Renal cortical epithelial cell (primary cell): Measurements from ENCODE around the gene TSPAN9. TPM values are rescaled to one million over a fixed set of nuclear protein-coding genes. Genes with fewer than 3 reads are reported as not detected.

Experiments
- DNase-seq: peaks from one replicate; pipeline ENCODE4 v3.0.0-alpha.2; 2011; ENCODE audit warnings: low read depth
- total RNA-seq: library from RNA; depleted of rRNA; stranded (reverse); fragments of >200 nt; gene quantifications from 2 replicates; pipeline ENCODE4 v1.2.3, GENCODE V29; 2014

Gene TSPAN9
- total RNA-seq, 1 donor from 2014 or later, result 91.3 TPM

GRCh38 chr12:3225154-3225795 lies 148.1 kb downstream of the TSPAN9 start:
- DNase-seq, result no peak

DNA sequence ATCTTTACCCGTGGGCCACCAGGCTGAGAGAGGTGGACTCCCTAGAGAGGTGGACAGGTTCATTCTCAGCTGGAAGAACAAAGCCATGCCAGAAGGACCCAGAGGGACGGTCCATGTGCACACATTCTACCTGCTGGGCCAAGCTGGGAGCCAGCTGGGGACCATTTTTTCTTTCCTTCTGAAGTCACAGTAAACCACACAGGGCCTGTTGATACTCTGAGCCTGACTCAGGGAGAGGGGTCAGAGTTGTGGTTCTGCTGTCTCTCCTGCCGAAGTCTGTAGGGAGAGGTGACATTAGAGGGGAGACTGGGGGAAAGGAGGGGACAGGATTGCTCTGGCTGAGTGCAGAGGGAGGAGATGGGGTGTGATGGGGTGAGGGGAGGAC lies 148.6 kb downstream of the TSPAN9 start:
- DNase-seq, result no peak

- no peak for DNase-seq
These were observed 149.1 kb downstream of the TSPAN9 start for GRCh38 chr12:3226264-3226663.

- no peak for DNase-seq
These were observed 150.1 kb downstream of the TSPAN9 start for GRCh38 chr12:3227076-3227975.

DNA sequence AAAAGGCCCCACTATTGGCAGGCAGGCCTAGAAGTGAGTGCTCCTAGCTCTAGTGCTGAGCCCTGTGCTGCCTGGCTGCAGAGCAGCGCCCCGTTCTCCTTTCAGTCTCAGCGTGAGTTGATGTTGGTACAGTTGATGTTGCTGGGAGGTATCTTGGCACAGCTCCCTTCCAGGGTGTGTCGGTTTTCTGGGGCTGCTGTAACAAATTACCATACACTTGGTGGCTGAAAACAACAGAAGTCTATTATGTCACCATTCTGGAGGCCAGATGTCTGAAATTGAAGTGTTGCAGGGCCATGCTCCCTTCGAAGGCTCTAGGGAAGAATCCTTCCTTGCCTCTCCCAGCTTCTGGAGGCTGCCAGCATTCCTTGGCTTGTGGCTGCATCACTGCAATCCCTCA lies 151.4 kb downstream of the TSPAN9 start:
- no peak for DNase-seq

DNA sequence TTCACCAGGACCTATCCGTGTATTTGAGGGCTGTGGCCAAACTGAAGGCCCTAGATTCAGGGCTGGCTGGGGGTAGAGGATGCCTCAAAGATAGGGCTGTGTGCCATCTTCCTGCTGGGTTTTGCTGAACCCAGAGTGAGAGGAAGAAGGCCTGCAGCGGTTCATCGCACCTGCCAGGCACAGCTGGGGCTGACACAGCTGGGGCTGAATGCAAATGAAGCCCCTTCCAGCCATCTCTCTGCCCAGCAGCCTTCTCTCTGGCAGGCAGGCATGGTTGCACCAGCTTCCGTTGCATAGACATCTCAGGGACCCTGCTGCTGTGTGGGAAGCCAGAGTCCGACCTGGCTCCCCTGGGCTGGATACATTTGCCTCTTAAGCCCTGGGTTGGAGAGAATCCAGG lies 152.4 kb downstream of the TSPAN9 start:
- DNase-seq, result no peak

DNA sequence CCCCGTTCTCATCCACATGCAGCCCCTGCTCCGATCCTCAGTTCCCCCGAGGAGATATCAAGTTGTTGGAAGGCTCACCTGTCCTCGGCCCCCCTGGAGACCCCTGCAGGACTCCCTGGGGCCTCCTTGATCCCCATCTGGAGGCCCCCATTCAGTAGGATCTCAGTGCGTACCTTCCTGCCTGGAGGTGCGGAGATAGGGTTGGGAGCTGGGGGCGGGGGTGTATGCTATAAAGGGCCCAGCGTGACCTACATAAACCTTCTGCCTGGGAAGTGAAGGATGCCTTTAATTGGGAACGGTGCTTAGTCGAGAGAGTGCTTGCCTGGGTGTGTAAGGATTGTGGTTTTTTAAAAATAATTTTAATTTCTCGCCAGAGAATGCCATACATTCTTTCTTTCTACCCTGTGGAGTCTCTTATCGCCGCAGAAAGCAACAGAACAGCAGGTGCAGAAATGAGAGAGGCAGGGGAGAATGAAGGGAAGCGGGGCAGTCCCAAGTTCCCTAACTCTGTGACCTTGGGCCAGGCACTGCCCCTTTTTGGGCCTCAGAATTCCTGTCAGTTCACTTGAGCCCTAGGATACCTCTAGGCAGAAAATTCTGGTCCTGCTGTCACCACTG lies 153.7 kb downstream of the TSPAN9 start:
- DNase-seq, result no peak

DNA sequence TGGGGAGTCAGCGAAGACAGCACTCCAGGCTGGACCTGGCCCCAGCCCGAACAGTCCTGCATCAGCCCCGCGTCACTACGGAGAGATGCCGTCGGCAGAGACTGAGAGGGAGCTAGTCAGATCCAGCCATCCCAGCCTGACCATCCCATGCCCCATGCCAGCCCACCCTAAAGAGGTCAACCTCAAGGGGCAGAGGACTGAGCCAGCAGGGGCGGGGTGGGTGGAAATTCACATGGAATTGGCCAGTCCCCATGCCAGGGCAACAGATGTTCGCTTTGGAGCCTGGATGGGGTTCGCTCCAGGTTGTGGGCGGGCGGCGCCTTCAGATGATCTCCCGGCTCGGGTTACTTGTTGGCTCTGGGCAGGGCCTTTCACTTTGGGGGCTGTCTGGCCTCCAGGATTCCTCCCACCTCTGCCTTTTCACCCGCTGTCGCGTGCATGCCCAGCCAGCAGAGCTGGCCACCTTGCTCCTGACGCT lies 154.3 kb downstream of the TSPAN9 start:
- DNase-seq, result no peak

DNA sequence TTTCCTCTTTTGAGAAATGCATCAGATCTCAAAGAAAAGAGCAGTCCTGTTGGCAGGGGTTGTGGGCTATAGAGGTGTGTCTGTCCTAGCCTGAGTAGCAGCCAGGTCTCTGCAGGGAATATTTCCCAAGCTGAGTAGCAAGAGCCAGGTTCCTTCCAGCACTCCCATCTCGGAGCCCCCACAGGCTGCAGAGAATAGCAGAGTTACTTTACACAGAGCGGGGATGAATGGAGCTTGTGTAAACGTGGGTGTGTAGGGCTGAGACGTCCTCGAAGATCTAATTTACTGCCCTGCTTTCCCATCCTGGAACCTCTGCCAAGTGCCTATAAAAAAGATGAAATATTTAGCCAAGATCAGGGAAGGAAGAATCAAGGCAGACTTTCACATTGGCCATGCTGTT lies 156.6 kb downstream of the TSPAN9 start:
- no peak for DNase-seq

DNA sequence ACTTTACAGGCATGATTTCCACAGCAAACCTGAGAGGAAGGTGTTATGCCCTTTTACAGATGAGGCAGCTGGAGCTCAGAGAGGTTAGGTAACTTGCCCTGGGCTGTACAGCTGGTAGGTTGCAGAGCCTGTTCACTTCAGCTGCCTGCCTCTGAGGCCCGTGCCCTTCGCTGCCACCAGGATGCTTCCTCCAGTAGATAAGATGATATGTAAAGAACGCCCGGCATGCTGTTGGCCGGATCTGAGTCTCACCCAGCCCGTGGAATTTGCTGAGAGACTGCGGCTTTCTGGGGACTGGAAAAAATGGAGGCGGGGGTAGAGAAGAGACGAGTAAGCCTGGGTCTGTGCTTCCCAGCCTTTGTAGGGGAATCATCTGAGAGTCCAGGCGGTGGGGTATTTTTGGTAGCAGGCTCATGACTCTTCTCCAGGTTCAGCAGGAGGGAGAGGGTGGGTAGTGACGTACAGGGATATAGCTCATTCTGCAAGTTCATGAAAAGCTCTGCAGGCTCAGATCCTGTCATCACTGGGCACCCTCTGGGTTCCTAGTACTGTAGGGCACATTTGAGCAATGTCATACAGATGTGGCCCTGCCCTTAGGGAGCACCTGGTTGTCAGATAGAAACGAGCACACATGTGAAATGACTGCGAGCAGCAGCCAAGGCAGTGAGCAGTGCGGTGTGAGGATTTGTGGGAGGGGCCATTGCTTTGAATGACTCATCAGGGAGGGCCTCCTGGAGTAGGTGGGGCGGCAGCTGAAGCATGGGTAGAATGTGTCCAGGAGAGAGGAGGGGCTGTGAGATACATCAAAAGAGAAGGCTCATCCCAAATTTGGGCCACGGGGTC lies 159.4 kb downstream of the TSPAN9 start:
- peak; percentile 71 for DNase-seq

GRCh38 chr12:3238196-3238595 lies 161.0 kb downstream of the TSPAN9 start:
- DNase-seq, result no peak

DNA sequence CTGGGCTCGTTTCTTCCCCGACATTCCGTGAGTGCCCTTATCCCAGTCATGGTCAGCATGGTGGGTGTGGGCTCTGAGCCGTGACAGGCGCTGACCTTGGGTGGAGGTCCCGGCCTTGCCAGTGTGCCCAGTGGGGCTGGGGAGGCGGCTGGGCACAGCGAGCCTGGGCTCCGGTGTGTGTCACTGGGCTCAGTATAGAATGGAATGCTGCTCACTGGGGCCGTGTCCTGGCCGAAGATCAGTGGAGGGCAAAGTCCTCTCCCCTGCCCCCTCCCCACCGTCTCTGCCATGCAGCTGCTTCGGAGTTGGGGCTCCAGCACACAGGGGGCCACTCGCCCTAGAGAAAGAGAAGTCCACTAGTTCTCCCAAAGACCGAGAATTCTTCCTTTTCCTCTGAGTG lies 164.4 kb downstream of the TSPAN9 start:
- DNase-seq, result peak; percentile 25

- DNase-seq, result no peak
These were observed 165.2 kb downstream of the TSPAN9 start for GRCh38 chr12:3242199-3242863.

- DNase-seq, result peak; percentile 36
These were observed 166.4 kb downstream of the TSPAN9 start for GRCh38 chr12:3243376-3244084.

DNA sequence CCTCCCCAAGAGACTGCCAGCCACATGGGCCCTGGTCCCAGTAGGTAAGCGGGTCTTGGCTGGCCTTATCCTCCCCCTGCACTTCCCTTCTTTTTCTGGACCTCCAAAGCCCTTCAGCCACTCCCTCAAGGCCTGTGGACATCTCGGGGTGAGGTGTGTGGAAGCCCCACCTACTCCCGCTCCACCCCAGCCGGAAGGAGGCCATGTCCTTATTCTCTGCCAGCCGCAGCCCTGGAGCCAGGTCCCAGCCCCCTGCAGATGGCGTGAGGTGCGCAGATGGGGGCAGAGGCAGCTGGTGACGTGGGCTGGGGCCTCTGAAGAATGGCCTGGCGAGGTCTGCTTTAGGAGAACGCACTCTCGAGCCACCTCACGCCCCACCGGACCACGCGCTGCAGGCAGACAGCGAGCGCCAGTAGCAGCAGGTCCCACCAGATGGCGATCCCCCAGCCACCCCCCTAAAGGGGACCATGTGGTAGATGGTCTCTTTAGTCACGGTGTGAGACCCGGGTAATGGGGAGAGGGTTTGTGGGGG lies 167.1 kb downstream of the TSPAN9 start:
- DNase-seq, result no peak

- no peak for DNase-seq
These were observed 169.1 kb downstream of the TSPAN9 start for GRCh38 chr12:3246253-3246652.

- no peak for DNase-seq
These were observed 169.9 kb downstream of the TSPAN9 start for GRCh38 chr12:3247077-3247476.

- DNase-seq, result no peak
These were observed 170.5 kb downstream of the TSPAN9 start for GRCh38 chr12:3247629-3248161.

DNA sequence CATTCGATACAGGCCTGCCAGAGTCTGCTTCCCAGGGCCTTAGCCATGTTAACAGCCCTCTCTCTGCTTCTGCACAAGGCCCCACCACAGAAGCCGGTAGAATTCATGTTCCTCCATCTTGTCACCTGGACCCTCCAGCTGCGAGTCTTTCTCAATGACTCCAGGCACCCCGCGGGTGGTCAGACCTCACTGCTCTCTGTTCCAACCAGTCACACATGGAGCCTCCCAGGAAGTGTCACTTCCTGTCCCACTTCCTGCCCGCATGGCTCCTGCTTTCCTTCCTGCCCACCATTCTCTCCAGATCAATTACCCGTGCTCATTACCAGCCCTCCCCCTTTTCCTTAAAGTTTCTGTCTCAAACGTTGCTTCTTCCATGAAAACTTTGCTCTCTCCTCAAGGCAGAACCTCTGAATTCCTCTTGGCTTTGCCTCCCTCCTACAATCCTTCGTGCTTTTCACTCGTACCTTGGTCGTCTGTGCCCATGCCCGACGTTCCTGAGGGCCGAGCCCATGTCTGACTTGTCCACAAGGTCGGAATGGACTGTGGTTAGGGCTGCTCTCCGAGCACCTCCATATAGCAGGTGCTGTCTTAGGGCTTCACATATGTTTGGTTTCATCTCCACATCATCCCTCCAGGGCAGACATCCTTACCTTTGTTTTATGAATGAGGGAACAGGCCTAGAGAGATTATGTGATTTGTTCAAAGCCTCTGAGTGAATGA lies 172.1 kb downstream of the TSPAN9 start:
- DNase-seq, result no peak
